GM15510 (cell line): ENCODE data around the gene HNRNPA3.

Experiments used
- POLR2A ChIP-seq: IDR thresholded peaks from 3 replicates; pipeline ENCODE4 v1.6.1; 2011; ENCODE audit warnings: borderline replicate concordance; ENCODE audit not compliant: insufficient read length; ENCODE audit errors: extremely low read depth

HNRNPA3 gene

DNA sequence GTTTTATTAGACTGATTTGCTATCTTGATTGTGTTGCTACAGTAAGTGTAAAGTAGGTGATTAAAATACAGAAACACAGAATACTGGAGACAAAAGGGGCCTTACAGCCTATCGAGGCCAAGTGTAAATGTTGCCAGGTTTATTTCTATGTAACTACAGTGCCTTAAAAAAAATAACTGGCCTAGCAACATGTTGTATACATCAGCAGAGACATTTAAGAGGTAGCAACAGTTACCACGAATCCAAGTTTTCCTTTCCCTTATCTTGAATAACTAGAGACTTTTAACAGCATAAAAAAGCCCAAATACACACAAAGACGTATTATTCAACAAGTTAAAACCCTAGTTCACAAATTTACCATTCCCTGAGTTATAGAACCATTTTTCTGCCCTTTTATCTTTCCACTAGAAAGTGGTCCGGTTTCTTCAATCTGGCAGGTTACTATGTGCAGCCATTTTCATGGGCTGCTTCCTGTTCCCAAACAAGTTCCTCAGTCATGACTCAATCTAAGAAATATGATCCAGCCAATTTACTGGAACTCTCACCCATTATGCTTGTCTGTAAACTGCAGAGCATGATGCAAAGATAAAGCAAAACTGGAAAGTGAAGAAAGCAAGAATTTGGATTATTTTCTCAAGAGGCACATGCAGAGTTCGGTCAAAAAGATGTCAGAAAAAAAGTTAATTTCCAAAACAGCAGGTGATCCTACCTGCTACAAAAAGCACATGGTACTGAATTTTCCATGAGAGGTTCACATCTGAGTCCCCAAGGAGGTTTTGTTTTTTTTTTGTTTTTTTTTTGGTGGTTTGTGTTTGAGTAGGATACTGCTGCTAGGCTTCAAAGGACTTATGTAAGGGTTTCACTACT lies 29.8 kb downstream of the HNRNPA3 start:
- TF ChIP-seq POLR2A, result no peak

DNA sequence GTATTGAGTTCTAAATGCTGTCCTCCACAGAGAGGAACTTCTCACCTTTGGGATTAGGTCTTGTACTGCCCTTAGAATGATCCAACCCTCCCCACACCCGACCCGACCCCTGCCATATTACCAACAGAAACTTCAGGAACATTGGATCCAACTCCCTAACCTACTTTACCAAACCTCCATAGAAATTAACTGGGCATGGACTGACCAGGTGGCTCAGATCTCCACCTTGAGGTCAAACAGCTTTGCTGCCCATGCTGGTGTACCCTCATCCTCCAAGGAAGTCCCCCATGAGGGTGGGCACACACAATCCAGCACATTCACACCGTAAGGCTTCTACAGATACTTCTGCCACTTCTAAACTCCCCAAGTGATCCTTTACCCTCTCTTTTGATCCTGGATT lies 30.5 kb downstream of the HNRNPA3 start:
- no peak for TF ChIP-seq POLR2A

DNA sequence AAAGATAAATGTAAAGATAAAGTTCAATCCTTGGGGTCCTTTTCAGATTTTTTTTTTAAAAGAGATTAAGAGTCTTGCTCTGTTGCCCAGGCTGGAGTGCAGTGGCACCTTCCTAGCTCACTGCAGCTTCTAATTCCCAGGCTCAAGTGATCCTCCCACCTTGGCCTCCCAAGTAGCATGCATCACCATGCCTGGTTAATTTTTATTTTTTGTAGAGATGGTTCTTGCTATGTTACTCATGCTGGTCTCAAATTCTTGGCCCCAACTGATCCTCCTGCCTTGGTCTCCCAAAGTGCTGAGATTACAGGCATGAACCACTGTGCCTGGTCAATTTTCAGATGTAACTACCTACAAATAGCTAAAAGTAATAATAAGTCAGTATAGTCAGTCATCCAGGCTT lies 30.9 kb downstream of the HNRNPA3 start:
- no peak for TF ChIP-seq POLR2A

DNA sequence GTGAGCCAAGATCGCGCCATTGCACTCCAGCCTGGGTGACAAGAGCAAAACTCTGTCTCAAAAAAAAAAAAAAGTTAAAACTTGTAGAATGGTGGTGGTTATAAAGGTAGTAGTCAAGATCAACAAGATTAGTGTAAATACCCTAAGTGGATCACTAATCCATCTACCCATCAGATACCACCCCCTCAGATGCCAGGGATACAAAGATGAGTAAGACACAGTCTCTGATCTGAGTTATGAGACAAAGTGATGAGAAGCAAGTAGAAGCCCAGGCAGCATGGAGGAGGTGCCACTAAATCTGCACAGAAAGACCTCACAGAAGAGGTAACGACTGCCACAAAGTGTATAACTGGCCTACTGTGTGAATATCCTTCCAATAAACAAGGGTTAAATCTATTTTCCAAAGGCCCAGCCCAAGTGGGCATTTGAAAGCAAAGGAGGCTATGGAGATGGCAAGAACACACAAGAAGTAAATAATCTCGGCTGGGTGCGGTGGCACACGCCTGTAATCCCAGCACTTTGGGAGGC lies 31.7 kb downstream of the HNRNPA3 start:
- TF ChIP-seq POLR2A, result no peak

DNA sequence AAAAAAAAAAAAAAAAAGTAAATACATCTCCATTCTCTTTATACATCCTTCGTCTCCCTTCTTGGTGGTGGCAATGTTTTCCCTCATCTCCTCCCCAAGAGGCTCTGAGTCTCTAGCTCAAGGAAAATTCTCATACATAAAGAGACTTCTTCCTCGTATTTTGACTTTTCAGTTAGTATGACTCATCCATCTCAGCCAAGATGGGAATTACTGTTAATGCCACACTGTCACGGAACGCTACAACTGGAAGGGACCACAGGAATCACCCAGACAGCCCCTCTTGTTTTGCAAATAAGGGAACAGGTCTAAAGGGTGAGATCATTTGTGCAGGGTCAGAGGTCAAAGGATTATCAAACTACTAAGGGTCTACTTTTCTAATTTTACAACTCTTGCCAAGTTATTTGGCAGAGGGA lies 32.4 kb downstream of the HNRNPA3 start:
- no peak for TF ChIP-seq POLR2A

DNA sequence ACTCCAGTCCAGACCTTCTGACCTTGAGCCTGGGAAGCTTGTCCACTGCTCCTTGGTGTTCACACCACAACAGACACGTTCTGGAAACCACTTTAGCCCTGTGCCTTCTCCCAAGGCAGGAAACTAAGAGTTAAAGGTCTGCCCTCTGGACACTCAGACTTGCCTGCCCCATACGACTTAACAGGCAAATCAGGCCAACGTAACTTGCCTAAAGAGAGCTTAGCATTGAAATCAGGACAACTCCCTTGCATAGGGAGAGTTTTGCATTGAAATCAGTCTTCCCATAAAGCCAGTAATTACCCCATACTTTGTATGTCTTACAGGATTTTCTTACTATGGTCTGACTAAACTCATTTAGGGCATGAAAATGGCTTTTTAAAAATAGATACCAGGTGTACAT lies 33.4 kb downstream of the HNRNPA3 start:
- TF ChIP-seq POLR2A, result no peak

DNA sequence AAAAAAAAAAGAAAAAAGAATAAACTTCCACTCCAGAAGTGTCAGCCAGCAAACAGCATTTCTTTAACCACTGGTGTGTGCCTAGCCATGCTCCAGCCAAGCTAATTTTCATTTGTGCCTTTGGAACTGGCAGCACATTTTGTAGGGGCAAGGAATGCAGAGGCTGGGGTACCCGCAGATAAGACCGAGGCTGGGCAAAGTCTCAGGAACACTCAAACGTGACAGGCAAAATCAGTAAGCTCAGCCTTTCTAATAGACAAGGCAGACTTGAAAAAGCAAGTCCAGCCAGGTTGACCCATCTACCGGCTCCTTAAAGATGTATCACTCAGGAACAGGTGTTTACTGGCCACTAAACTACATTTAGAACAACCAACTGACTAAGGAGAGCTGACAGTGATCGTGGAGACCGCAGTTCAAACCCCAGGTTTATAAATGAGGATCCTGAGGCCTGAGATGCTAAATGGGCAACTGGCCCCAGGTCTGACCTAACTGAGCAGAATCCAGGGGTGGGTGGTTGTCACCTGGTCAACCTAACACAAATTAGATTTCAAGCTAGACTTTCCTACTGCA lies 35.2 kb downstream of the HNRNPA3 start:
- TF ChIP-seq POLR2A, result no peak

DNA sequence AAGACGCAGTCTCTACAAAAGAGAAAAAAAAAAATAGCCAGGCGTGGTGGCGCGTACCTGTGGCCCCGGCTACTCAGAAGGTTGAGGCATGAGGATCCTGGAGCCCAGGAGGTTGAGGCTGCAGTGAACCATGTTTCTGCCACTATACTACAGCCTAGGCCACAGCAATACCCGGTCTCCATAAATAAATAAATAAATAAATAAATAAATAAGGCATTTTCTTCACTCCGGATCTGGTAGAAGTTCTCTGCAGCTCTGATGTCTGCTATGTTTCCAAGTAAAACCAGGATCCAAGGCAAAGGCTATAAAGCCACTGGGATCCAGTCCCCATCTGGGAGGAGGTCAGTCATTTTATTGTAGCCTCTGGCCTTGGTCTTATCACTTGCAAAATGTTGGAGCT lies 36.4 kb downstream of the HNRNPA3 start:
- no peak for TF ChIP-seq POLR2A

DNA sequence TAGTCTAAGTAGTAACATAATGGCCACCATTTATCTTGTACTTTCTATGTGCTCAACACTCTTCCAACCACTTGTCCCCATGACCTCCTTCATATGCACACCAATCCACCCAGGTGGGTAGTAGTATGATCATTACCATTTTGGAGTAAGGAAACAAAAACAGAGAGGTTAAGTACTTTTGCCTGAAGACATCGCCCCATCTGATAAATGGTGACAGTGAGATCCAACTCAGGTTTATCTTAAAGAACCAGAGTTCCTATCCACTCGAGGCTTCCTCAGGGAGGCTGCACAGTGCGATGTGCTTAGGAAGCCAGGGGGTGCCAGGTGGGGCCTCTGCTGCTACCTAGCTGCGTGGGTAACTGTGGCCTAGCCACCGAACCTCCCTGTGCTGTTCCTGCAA lies 37.9 kb downstream of the HNRNPA3 start:
- no peak for TF ChIP-seq POLR2A

DNA sequence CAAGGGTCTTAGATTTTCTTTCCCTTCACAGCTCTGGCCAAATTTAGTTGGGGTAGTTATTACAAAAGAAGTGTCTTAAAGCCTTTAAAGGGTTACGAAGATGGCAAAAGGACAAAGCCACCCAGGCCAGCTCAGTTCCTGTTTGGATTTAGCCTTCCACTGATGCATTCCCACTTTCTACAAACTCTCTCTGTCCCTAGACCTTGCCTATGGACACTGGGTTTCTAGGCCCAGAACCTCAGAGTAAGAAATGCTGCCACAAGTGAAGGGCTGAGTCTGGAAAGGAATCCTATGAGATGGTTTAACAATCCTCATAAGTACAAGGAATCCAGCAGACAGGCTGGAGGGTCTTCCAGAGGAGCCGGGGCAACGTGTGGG lies 38.6 kb downstream of the HNRNPA3 start:
- TF ChIP-seq POLR2A, result no peak

DNA sequence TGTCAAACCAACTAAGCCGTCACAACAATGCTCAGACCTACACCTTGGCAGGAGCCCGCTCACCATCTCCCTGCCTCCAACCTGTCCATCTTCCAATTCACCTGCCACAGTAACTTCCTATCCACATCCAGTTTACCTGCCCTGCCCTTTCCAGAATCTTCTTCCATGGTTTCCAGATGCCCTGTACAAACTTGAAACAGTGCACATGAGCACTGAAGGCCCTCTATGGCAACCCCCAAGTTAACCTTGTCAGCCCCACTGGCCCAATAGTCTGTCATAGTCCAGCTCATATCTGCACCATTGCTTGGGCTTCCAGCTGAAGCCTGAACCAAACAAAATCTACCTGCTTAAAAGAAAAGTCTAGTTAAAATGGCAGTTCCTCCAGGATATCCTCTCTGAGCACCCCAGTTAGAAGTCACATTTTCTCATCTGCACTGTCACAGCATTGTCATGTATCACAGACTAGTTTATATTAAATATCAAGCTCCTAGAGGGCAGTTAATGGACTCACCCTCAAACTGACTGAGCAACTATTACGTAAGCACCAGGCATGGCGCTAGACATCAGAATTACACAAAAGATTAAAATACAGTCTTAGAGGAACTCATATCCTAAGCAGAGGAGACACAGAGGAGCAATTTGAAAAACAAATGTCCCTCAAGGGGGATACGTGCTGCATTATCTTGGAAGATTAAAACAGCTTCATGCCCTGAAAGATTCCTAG lies 40.4 kb downstream of the HNRNPA3 start:
- no peak for TF ChIP-seq POLR2A

DNA sequence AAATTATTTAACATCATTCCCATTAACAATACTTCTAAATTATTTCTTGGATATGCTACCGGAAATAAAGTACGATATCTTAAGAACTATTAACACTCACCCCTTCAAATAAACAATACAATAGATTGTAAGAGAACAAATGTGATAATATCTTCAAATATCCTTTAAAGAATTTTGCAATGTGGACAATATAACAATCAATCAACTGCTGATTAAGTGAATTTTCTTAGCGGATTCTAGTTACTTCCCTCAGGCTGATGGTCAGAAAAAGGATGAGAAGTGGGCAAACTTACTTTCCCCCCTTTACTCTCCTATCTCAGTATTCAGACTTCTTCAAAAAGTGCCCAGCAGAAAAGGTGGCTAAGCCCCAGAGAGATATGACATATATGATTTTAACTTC lies 41.1 kb downstream of the HNRNPA3 start:
- no peak for TF ChIP-seq POLR2A

DNA sequence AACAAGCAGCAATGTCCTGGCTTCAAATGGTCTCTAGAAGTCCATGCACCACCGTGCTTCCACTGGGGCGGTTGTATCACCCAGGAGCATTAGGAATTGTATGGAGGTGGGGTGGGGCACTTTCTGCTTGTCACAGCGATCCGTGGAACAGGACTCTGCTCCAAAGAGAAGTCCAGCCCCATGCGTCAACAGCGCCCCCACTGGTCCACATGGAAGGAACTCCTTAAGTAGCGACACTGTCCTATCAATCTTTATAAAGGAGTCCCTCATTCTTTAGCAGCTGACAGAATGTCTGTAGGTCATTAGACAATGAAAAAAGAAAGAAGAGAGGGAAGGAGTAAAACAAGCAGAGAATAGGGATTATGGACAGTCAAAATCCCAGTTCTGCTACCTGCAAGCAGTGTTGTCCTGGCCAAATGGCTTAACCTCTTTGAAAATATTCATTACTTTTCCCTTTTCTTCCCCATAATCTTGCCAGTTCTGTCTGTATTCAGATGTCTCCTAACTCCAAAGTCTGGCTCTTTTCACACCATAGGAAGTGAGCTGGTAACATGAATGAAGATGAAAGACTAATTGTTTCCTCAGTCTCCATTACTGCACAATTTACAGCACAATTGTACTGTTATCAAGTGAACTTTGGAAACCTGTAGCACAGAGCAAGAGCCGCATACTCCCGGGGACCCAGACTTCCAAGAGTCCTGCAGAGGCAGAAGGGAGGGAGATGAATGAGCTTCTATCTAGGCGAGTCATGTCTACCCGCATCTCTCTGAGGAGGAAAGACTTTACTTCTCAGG lies 42.0 kb downstream of the HNRNPA3 start:
- no peak for TF ChIP-seq POLR2A

DNA sequence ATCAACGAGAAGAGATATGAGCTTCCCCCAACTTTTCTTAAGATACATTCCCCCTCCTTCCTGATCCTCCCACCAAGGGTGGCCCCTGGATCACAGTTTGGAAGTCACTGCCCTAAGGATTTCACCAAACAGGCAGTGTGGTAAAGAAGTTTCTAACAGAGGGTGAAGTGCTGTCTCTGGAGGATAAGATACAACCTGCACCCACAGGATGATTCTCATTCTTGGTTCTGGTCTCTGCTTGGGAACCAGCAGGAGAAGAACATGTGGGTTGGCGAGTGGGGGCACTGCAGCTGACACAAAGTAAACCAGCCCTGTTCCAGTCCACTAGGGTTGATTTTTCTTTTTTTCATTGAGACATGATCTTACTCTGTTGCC lies 42.6 kb downstream of the HNRNPA3 start:
- no peak for TF ChIP-seq POLR2A

DNA sequence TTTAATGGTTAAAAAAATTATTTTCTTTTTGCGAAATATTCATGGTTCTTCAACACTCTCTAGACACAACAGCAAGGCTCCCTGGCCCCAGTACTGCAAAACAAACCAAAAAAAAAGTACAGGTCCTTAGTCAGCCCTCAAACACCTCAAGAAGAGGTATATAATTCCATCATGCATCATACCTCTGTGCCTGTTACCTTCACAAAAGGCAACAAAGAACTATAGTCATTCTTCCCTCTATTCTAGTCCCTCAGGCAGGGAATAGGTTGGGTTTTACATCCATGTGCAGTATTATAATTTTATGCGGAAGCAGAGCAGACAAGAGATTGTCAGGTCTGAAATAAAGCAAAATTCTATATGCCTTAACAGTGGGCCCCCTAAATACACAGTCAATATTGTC lies 43.4 kb downstream of the HNRNPA3 start:
- no peak for TF ChIP-seq POLR2A
